PC-9 (cell line): ENCODE data around the gene REV3L.

ENCODE experiments used
- CTCF ChIP-seq: fragments of 200-600 bp; sonication (generic); conservative IDR thresholded peaks from 2 replicates; pipeline ENCODE4 v1.6.1; 2017; ENCODE audit warnings: mixed run types, antibody characterized with exemption, mild to moderate bottlenecking, moderate library complexity
- EZH2 ChIP-seq: fragments of 200-600 bp; sonication (generic); IDR thresholded peaks from 2 replicates; pipeline ENCODE4 v1.8.0; 2017; ENCODE audit warnings: antibody characterized with exemption, low read depth

GRCh38 chr6:111274593-111275217 is 208.3 kb downstream of the REV3L start:
- TF ChIP-seq CTCF (no peak), EZH2 (no peak)
